AG04449 (cell line): Measurements from ENCODE around the gene AGAP1.

ENCODE experiments used
- CTCF ChIA-PET: fragments of 350-600 bp; formaldehyde crosslinking; extraction: SDS; loops from one replicate; lab custom pipeline; 2021; ENCODE audit warnings: antibody characterized with exemption; lab: Yijun Ruan, JAX
- POLR2A ChIA-PET: fragments of 400-600, 350-600 bp; formaldehyde crosslinking; extraction: SDS; loops from one replicate; lab custom pipeline; 2020; ENCODE audit warnings: antibody characterized with exemption, inconsistent platforms; lab: Yijun Ruan, JAX
- DNase-seq: peaks from one replicate; pipeline ENCODE4 v3.0.0-alpha.2; 2010; ENCODE audit warnings: low read depth, low spot score
- H3K4me3 ChIP-seq: 2 replicates; pipeline ENCODE4 v1.5.1; 2011; ENCODE audit warnings: low read depth, mild to moderate bottlenecking, control low read depth, low read length
- TF ChIP-seq, protein P1 (sequence below): IDR thresholded peaks from one replicate; pipeline ENCODE4 v1.5.1; 2011; ENCODE audit warnings: mild to moderate bottlenecking, moderate library complexity, low read length, control low read depth, inconsistent platforms; ENCODE audit not compliant: insufficient read depth; ENCODE audit errors: missing control alignments

The AGAP1 gene

GRCh38 chr2:235810846-235811245, 317.0 kb downstream of the AGAP1 start:
- no peak for DNase-seq
- TF ChIP-seq, protein P1, sequence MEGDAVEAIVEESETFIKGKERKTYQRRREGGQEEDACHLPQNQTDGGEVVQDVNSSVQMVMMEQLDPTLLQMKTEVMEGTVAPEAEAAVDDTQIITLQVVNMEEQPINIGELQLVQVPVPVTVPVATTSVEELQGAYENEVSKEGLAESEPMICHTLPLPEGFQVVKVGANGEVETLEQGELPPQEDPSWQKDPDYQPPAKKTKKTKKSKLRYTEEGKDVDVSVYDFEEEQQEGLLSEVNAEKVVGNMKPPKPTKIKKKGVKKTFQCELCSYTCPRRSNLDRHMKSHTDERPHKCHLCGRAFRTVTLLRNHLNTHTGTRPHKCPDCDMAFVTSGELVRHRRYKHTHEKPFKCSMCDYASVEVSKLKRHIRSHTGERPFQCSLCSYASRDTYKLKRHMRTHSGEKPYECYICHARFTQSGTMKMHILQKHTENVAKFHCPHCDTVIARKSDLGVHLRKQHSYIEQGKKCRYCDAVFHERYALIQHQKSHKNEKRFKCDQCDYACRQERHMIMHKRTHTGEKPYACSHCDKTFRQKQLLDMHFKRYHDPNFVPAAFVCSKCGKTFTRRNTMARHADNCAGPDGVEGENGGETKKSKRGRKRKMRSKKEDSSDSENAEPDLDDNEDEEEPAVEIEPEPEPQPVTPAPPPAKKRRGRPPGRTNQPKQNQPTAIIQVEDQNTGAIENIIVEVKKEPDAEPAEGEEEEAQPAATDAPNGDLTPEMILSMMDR, result no peak
- POLR2A ChIA-PET, result no interaction called here
- no peak overlapping the region for H3K4me3 ChIP-seq
- CTCF ChIA-PET, result interaction anchor here (2.7 kb wide), 1 partner anchor 370 kb away, joined by 9 read pairs; no protein-coding TSS in a partner anchor

DNA sequence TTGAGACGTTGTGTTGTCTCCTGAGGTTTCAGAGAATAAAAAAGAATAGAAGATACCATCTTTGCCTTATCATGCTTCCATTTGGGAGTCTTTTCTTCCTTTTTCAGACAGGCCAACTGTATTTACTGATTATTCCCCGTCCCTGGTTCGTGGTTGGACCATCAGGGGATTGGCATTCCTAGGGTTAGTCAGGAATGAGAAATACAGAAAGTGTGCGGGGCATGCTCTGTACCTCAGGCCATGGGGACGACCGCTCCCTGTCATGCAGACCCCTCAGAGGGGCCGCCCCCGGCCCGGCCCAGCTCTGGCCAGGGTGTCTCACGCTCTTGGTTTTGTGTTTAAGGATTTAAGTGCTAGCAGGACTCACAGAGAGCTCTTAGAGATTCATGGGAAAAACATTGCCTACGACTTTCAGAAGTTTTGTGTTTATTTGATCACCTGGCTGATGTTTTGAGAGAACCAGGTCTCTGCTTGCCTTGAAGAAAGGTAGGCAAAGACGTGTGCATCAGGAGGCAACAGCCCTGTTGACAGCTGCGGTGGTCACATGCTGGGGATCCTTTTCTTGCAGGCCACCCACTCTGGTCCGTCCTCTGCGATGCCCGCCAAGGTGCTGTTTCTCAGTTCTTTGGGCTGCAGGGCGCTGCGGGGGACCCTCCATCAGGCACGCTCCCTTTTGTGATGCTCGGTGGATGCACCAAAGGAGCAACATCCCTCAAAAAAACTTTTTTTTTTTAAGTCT, 317.8 kb downstream of the AGAP1 start:
- DNase-seq, result no peak
- ChIA-PET POLR2A (no interaction called here), CTCF (interaction anchor here (1.7 kb wide), 1 partner anchor 15 kb away, joined by 3 read pairs; no protein-coding TSS in a partner anchor)
- TF ChIP-seq, protein P1, result no peak
- H3K4me3 ChIP-seq, result no peak overlapping the region

GRCh38 chr2:235812185-235812665, 318.4 kb downstream of the AGAP1 start:
- no peak for DNase-seq
- TF ChIP-seq, protein P1, result no peak
- H3K4me3 ChIP-seq, result no peak overlapping the region
- ChIA-PET POLR2A (no interaction called here), CTCF (interaction anchor here (1.7 kb wide), 1 partner anchor 14 kb away, joined by 3 read pairs; no protein-coding TSS in a partner anchor)

GRCh38 chr2:235813398-235813797, 319.6 kb downstream of the AGAP1 start:
- ChIA-PET CTCF (interaction anchor here (1.2 kb wide), 1 partner anchor 365 kb away, joined by 8 read pairs; no protein-coding TSS in a partner anchor), POLR2A (no interaction called here)
- no peak for DNase-seq
- H3K4me3 ChIP-seq, result no peak overlapping the region
- TF ChIP-seq, protein P1, result no peak

GRCh38 chr2:235820571-235820970, 326.7 kb downstream of the AGAP1 start:
- no peak for DNase-seq
- POLR2A ChIA-PET, result no interaction called here
- no peak overlapping the region for H3K4me3 ChIP-seq
- CTCF ChIA-PET, result no interaction called here
- TF ChIP-seq, protein P1, result no peak

GRCh38 chr2:235824331-235824730, 330.5 kb downstream of the AGAP1 start:
- TF ChIP-seq, protein P1, result no peak
- no peak overlapping the region for H3K4me3 ChIP-seq
- ChIA-PET POLR2A (no interaction called here), CTCF (interaction anchor here (2.2 kb wide), 1 partner anchor 357 kb away, joined by 6 read pairs; no protein-coding TSS in a partner anchor)
- DNase-seq, result no peak
